Measurements from ENCODE around the gene MINK1. TPM values are rescaled to one million over a fixed set of nuclear protein-coding genes. Genes with fewer than 3 reads are reported as not detected.

The MINK1 gene
- total and polyA plus RNA-seq, 2 of the 13 experiments (the other 11 are each of a cell fraction or from before 2014, with no cell fraction given) = 17.2 to 63.9 TPM

DNA sequence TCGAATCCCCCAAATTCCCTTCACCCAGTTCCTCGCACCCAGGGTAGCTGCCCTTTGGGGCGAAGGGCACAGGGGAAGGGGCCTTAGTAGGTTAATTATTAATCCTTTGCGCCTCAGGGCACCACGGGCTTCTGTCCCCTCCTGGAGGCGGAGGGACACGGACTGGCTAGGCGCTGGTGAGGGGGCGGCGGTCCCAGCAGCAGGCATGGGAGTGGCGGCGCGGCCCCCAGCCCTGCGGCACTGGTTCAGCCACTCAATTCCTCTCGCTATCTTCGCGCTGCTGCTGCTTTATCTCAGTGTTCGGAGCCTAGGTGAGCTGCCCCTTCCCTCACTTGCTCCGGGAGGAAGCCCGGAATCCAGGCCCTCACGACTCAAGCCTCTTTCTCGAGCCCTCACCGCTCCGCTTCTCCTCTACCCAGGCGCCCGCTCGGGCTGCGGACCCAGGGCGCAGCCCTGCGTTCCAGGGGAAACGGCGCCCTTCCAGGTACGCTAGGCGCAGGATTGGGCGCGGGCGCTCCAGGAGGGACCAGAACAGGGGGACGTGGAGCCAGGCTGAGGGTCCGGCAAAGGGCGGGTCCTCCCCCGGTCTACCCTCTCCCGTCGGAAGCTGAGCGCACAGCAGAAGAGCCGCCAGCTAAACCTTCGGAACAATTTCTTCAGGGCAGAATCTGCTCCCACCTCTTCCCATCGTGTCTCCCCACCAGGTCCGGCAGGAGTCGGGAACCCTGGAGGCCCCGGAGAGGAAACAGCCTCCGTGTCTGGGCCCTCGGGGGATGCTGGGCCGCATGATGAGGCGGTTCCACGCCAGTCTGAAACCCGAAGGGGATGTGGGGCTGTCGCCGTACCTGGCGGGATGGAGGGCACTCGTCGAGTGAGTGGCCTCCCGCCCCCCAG lies 44.1 kb upstream of the MINK1 start, which contains the start of gene GLTPD2 (continued):
- TF ChIP-seq ZKSCAN8 (CRISPR knock-in tag; IDR thresholded peaks at IDR 0.05; ENCODE audit: borderline replicate concordance) (0 out of 2 replicates have a peak, but pooled peaks have one; percentile 22), EP300 (IDR thresholded peaks at IDR 0.05; ENCODE audit: low read depth in 2 of 2, low read length in 2 of 2) (no peak; a peak in 1 of 4 replicates), EP300 (CRISPR knock-in tag; IDR thresholded peaks at IDR 0.05; ENCODE audit: borderline replicate concordance) (no peak), TP53 (CRISPR knock-in tag; conservative IDR thresholded peaks at IDR 0.05) (no peak), GTF2F1 (IDR thresholded peaks at IDR 0.05; ENCODE audit: low read length) (no peak), NFYC (CRISPR knock-in tag; IDR thresholded peaks at IDR 0.05) (no peak; the same call in 1 of the 2 replicates), GPN1 (CRISPR knock-in tag; IDR thresholded peaks at IDR 0.05; ENCODE audit: borderline replicate concordance) (no peak), MED1 (CRISPR knock-in tag; IDR thresholded peaks at IDR 0.05) (peak; percentile 91), ZNF616 (CRISPR knock-in tag; IDR thresholded peaks at IDR 0.05; ENCODE audit: low read depth) (no peak), NCOA5 (CRISPR knock-in tag; IDR thresholded peaks at IDR 0.05) (no peak), SALL1 (CRISPR knock-in tag; IDR thresholded peaks at IDR 0.05) (peak; percentile 92), ONECUT2 (CRISPR knock-in tag; IDR thresholded peaks at IDR 0.05) (no peak), ZNF367 (CRISPR knock-in tag; IDR thresholded peaks at IDR 0.05; ENCODE audit: borderline replicate concordance) (0 out of 2 replicates have a peak, but pooled peaks have one; percentile 38)
- TF ChIP-seq, protein P1, sequence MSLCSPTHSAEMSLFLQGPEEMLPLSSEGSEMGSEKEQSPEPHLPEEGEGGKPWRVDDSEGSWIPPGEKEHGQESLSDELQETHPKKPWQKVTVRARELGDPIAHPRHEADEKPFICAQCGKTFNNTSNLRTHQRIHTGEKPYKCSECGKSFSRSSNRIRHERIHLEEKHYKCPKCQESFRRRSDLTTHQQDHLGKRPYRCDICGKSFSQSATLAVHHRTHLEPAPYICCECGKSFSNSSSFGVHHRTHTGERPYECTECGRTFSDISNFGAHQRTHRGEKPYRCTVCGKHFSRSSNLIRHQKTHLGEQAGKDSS (CRISPR knock-in tag; IDR thresholded peaks at IDR 0.05; ENCODE audit: borderline replicate concordance, low read depth) = no peak
- TF ChIP-seq, protein P2, sequence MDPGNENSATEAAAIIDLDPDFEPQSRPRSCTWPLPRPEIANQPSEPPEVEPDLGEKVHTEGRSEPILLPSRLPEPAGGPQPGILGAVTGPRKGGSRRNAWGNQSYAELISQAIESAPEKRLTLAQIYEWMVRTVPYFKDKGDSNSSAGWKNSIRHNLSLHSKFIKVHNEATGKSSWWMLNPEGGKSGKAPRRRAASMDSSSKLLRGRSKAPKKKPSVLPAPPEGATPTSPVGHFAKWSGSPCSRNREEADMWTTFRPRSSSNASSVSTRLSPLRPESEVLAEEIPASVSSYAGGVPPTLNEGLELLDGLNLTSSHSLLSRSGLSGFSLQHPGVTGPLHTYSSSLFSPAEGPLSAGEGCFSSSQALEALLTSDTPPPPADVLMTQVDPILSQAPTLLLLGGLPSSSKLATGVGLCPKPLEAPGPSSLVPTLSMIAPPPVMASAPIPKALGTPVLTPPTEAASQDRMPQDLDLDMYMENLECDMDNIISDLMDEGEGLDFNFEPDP (CRISPR knock-in tag; conservative IDR thresholded peaks at IDR 0.05) = no peak
- TF ChIP-seq, protein P3, sequence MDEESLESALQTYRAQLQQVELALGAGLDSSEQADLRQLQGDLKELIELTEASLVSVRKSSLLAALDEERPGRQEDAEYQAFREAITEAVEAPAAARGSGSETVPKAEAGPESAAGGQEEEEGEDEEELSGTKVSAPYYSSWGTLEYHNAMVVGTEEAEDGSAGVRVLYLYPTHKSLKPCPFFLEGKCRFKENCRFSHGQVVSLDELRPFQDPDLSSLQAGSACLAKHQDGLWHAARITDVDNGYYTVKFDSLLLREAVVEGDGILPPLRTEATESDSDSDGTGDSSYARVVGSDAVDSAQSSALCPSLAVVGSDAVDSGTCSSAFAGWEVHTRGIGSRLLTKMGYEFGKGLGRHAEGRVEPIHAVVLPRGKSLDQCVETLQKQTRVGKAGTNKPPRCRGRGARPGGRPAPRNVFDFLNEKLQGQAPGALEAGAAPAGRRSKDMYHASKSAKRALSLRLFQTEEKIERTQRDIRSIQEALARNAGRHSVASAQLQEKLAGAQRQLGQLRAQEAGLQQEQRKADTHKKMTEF (CRISPR knock-in tag; IDR thresholded peaks at IDR 0.05) = no peak
- TF ChIP-seq, protein P4, sequence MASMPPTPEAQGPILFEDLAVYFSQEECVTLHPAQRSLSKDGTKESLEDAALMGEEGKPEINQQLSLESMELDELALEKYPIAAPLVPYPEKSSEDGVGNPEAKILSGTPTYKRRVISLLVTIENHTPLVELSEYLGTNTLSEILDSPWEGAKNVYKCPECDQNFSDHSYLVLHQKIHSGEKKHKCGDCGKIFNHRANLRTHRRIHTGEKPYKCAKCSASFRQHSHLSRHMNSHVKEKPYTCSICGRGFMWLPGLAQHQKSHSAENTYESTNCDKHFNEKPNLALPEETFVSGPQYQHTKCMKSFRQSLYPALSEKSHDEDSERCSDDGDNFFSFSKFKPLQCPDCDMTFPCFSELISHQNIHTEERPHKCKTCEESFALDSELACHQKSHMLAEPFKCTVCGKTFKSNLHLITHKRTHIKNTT (CRISPR knock-in tag; IDR thresholded peaks at IDR 0.05) = no peak
- TF ChIP-seq, protein P5, sequence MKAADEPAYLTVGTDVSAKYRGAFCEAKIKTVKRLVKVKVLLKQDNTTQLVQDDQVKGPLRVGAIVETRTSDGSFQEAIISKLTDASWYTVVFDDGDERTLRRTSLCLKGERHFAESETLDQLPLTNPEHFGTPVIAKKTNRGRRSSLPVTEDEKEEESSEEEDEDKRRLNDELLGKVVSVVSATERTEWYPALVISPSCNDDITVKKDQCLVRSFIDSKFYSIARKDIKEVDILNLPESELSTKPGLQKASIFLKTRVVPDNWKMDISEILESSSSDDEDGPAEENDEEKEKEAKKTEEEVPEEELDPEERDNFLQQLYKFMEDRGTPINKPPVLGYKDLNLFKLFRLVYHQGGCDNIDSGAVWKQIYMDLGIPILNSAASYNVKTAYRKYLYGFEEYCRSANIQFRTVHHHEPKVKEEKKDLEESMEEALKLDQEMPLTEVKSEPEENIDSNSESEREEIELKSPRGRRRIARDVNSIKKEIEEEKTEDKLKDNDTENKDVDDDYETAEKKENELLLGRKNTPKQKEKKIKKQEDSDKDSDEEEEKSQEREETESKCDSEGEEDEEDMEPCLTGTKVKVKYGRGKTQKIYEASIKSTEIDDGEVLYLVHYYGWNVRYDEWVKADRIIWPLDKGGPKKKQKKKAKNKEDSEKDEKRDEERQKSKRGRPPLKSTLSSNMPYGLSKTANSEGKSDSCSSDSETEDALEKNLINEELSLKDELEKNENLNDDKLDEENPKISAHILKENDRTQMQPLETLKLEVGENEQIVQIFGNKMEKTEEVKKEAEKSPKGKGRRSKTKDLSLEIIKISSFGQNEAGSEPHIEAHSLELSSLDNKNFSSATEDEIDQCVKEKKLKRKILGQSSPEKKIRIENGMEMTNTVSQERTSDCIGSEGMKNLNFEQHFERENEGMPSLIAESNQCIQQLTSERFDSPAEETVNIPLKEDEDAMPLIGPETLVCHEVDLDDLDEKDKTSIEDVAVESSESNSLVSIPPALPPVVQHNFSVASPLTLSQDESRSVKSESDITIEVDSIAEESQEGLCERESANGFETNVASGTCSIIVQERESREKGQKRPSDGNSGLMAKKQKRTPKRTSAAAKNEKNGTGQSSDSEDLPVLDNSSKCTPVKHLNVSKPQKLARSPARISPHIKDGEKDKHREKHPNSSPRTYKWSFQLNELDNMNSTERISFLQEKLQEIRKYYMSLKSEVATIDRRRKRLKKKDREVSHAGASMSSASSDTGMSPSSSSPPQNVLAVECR (CRISPR knock-in tag; IDR thresholded peaks at IDR 0.05; ENCODE audit: borderline replicate concordance) = no peak; the same call in 1 of the 2 replicates
- TF ChIP-seq, protein P6, sequence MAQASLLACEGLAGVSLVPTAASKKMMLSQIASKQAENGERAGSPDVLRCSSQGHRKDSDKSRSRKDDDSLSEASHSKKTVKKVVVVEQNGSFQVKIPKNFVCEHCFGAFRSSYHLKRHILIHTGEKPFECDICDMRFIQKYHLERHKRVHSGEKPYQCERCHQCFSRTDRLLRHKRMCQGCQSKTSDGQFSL (CRISPR knock-in tag; IDR thresholded peaks at IDR 0.05) = 0 out of 2 replicates have a peak, but pooled peaks have one; percentile 40
